ENCODE results near the gene DPEP2NB.

DNA sequence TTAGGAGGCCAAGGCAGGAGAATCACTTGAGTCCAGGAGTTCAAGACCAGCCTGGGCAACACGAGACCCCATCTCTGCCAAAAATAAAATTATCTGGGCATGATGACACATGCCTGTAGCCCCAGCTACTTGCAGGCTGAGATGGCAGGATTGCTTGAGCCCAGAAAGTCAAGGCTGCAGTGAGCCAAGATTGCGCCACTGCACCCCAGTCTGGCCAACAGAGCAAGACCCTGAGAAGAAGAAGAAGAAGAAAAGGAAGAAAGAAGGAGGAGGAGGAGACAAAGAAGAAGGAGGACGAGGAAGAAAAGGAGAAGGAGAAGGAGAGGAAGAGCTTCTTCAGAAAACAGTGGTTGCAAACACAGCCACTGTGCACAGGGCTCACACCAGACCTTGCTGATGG is 27.0 kb downstream of the DPEP2NB start:
- no peak for TF ChIP-seq POLR2A (IDR thresholded peaks at IDR 0.05)
- TF ChIP-seq, protein P1, sequence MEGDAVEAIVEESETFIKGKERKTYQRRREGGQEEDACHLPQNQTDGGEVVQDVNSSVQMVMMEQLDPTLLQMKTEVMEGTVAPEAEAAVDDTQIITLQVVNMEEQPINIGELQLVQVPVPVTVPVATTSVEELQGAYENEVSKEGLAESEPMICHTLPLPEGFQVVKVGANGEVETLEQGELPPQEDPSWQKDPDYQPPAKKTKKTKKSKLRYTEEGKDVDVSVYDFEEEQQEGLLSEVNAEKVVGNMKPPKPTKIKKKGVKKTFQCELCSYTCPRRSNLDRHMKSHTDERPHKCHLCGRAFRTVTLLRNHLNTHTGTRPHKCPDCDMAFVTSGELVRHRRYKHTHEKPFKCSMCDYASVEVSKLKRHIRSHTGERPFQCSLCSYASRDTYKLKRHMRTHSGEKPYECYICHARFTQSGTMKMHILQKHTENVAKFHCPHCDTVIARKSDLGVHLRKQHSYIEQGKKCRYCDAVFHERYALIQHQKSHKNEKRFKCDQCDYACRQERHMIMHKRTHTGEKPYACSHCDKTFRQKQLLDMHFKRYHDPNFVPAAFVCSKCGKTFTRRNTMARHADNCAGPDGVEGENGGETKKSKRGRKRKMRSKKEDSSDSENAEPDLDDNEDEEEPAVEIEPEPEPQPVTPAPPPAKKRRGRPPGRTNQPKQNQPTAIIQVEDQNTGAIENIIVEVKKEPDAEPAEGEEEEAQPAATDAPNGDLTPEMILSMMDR (IDR thresholded peaks at IDR 0.05): no peak
